ENCODE data around the gene LRRC4C. TPM values are rescaled to one million over a fixed set of nuclear protein-coding genes. Genes with fewer than 3 reads are reported as not detected.

Gene LRRC4C
- total RNA-seq, 1 experiment from 2014 or later = 0.12 TPM

GRCh38 chr11:41274831-41275230, 184.6 kb downstream of the LRRC4C start:
- no peak for DNase-seq (ENCODE audit: extremely low read depth, low read depth)

DNA sequence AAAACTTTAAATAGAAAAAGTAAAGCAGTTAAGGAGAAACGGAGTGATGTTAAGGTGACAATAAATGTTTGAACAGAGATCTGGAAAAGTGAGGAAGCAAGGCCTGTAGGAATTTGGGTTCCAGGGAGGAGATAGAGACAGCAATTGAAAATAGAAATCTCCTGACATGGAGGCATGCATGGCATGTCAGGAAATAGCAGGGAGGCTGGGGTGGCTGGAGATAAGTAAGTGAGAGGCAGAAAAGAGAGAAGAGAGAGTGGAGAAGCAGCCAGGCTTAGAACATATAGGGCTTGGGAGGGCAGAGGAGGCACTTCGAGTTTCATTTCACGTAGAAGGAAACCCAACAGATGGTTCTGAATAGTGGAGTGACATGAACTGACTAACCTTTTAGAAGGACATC, 185.5 kb downstream of the LRRC4C start:
- no peak for DNase-seq (ENCODE audit: extremely low read depth, low read depth)

DNA sequence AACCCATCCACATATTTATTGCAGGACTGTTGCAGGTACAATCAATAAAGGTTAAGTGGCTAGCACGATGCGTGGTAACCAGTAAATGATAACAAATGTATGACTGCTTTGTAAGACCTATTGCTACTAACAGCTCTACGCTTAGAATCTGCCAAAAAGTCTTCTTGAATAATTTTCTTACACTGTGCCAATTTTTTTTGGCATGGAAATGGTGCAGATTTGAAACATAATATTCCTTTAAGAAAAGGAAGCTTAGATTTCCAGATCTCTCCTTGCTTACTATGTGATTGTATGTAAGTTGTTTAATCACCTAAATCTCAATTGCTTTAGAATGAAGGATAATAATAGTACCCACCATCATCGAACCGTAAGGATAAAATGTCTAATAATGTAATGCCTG, 192.0 kb downstream of the LRRC4C start:
- DNase-seq (ENCODE audit: extremely low read depth, low read depth) = no peak

DNA sequence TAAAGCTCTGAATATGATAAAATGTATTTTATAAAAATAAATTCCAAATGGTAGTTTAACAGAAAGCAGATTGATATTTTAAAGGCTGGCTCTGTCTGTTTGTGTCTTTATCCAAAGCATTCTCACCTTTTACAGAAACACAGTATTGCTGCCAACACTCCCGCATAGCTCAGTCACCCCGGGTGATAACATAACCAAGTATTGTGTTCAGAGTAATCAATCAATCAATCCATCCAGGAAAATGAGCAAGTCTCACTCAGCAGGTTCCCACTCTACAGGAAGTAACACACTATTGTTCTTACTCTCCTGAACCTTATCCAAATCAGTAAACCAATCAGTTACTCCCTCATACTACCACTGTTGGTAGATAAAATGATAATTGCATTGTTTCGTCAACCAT, 203.4 kb downstream of the LRRC4C start:
- DNase-seq (ENCODE audit: extremely low read depth, low read depth) = no peak

GRCh38 chr11:41254966-41255365, 204.5 kb downstream of the LRRC4C start:
- no peak for DNase-seq (ENCODE audit: extremely low read depth, low read depth)

DNA sequence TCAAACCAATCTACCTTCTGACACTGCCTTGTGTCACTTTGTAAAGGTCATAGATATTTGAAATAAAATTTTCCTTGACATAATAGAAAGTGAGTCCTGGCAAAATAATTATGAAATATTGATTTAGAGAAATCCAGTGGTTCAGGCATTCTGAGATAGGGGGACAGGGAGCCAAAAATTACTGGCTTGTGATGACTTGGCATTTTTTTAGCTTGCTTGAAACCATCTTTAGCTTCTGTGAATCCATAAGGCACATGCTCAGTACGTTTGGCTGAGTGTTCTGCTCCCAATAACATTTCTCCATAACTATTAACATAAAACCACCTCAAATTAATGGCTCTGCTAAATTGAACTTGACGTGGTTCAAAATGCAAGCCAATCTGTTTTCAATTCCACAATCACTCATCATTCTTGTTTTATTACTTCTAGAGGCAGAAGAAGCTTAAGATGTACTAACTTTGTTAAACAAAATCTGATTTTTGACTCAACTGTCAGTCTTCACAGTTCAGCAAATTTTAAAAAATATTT, 209.0 kb downstream of the LRRC4C start:
- no peak for DNase-seq (ENCODE audit: extremely low read depth, low read depth)

- DNase-seq (ENCODE audit: extremely low read depth, low read depth) = no peak
These were observed 211.8 kb downstream of the LRRC4C start for GRCh38 chr11:41247621-41248020.

GRCh38 chr11:41246399-41246745, 213.1 kb downstream of the LRRC4C start:
- no peak for DNase-seq (ENCODE audit: extremely low read depth, low read depth)

DNA sequence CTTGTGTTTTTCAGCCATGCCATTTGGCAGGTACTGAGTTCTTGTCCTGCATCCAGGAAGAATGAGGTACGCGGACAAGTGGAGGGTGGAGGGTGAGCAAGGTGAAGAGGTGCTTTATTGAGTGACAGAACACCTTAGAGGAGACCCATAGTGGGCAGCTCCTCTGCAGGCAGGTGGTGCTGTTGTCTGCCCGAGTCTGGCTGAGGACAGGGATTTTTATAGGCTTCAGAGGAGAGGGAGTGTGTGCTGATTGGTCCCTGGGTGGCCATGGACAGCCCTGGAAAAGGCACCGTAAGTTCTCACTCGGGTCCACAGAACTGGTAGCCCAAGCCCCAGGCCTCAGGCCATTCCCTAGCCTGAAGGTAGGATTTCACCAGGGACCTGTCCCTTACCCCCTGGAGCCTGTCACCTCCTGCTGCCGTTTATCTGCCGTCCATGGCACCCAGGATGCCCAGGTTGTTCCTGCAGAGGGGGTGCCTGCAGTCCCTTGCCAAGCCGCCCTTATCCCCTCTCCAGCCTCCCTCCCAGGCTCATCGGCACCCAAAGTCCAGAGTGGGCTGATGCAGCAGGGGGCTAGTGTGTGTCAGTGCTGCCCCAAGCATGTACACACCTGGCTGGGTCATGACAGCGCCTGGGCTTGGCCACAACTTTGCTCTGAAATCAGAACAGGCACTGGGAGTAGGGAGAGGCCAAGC, 213.6 kb downstream of the LRRC4C start:
- no peak for DNase-seq (ENCODE audit: extremely low read depth, low read depth)

- no peak for DNase-seq (ENCODE audit: extremely low read depth, low read depth)
These were observed 214.3 kb downstream of the LRRC4C start for GRCh38 chr11:41245184-41245583.

GRCh38 chr11:41237382-41237781, 222.1 kb downstream of the LRRC4C start:
- DNase-seq (ENCODE audit: extremely low read depth, low read depth) = no peak

DNA sequence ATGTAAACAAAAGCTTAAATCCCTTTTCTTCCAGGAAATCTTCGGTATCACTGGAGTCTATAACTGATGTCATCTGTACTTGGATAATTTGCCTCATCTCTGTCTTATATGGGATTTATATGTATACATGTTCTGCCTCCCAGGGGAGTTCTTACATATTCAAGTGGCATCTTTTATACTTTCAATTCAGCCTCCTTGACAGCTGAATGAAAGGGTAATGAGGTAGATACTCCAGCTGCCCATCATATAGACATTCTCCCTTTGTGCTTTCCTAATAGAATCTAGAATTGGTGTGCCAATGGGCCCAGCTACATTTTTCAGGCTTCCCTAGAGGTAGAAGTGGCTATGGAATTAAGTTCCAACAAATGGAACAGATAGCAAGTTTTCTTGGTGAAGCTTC, 223.8 kb downstream of the LRRC4C start:
- DNase-seq (ENCODE audit: extremely low read depth, low read depth) = no peak

- DNase-seq (ENCODE audit: extremely low read depth, low read depth) = no peak
These were observed 233.4 kb downstream of the LRRC4C start for GRCh38 chr11:41225856-41226633.

DNA sequence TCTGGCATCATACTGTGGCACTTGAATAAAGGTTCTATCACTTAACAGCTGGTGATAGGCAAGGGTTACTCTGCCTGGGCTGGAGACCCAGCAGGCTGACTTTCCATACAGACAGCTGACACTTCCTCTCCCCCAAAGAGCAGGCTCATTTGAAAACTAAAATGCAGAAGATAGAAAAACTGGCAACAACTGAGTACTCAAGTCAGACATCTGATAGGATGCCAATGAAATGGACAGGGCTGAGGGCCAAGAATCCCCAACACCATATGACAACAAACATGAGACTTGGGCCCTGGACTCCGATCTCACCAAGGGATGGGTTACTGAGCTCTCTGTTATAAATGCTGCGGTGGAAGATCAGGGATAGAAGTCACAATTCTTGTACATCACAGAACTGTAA, 237.2 kb downstream of the LRRC4C start:
- DNase-seq (ENCODE audit: extremely low read depth, low read depth) = no peak

DNA sequence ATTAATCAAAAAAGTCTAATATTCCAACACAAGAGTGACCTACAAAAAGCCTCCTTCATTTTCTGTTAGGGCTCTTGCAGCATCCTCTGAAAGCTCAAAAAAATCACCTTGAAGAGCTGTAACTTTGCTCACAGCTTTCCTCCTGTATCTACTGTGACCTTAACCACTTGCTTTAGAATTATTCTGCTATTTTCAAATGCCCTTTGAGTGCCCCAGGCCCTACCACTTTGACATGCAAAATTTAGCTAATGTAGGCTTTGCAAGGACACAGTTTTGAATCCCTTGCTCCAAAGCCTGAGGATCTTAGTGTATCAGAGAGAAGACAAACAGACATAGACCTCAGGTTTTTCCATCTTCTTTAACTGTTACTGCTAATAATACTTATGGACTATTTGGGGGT, 253.1 kb downstream of the LRRC4C start:
- no peak for DNase-seq (ENCODE audit: extremely low read depth, low read depth)

DNA sequence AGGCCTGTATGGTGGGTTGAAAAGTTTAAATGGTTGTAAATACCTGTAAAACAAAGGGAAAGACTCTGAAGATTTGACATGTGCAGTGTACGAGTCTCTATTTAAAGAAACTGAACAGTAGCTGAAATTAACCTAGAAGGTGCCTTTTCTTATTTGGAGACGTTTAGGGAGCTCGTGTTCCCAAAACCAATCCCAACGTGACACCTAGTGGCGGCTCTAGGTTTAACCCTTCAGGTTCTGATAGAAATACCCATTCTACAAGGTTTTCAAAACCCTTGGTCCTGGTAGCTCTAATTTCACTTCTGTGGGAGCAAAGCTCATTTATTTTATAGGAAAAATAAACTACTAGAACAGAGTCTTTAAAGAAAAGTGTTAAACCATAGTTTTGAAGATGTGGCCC, 258.3 kb downstream of the LRRC4C start:
- peak; percentile 48 for DNase-seq (ENCODE audit: extremely low read depth, low read depth)

DNA sequence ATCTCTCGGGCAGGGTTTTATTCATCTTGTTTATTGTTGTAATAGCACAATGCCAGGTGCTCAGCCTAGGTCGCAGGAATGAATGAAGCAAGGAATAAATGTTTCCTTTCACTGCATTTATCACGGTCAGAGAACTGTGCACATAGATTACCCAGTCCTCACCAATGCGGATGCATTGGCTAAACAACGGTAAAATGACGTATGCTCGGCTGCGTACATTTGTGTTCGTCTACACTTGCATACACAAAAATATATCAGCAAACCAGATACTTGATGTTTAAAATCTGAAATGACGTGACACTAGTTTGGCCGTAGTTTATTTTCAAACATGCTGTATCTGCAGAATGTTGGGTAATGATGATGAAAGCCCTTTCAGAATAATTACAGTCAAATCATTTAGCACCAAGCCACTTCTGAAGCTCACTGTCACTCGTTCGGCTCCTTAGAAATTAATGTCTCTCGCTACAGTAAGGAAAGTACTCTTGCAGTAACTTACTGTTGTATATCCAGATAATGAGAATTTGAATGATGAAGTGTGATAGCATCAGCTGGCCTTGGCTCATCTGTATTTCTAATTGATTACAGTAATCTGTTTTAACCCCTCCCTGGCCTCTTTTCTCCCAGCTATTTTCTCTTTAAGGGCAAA, 268.9 kb downstream of the LRRC4C start:
- no peak for DNase-seq (ENCODE audit: extremely low read depth, low read depth)

DNA sequence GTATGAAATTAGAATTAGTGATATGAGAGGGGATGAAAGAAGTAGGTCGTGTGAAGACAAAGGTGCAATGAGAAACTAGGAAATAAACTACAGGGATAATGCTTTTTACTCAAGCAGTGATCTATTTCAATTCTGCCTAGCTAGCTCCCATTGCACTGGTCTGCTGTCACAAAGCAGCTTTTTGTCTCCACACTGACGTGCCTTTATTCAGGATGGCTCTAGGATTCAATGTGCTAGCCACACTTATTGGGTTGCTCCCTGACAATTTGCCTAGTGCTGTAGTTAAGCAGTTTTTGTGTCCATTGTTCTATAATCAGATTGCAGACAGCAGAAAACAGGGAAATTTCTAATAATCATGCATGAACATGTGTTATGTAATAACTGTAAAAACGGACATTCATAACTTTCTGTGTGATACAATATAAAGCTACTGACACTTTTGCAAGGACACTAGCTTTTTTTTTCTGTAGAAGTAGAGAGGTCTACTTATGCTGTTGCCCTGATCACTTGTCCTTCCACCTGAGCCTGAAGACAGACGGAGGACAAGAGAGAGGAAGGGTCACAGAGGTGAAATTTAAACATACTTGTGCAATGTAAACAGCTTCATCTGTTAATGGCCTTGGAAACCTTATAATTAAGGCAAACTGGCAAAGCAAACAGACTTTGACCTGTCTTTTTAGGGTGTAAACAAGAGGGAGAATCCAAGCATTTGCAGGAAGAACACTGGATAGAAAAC, 269.6 kb downstream of the LRRC4C start:
- DNase-seq (ENCODE audit: extremely low read depth, low read depth) = no peak

- DNase-seq (ENCODE audit: extremely low read depth, low read depth) = no peak
These were observed 281.7 kb downstream of the LRRC4C start for GRCh38 chr11:41177791-41178190.

DNA sequence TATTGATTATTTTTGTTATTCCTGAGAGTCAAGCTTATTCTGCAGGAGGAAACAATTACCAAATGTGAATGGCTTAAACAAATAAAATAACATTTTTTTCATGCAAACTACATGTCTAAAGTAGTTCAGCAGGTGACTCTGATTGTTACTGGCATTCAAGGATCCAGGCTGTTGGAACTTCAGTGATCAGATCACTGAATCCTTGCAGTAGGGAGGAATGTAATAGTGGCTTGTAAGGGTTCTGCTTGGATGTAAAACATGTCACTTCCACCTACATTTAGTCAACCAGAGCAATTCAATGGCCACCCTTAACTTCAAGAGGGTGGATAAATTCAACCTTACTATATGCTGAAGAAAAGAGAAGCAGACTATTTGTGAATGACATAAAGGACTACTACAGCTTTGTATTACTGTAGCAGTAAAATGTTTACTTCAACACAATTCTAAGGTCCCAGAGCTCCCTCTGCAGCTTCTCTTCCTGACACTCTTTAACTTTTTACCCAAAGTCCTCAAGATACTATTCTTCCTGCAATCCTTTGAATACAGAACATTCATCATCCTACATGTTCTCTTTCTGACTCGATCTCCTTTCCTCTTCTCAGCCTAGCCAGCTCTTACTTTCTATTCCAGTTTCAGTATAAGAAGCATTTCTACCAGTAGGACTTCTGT, 284.0 kb downstream of the LRRC4C start:
- no peak for DNase-seq (ENCODE audit: extremely low read depth, low read depth)

All from NCI-H460 (cell line).